ENCODE measurements around the gene LETM1. TPM values are rescaled to one million over a fixed set of nuclear protein-coding genes. Genes with fewer than 3 reads are reported as not detected.

Gene LETM1
- total and polyA plus RNA-seq, 2 donors (not counting 3 experiments of a cell fraction or from before 2014, with no cell fraction given): 25.6 to 62.5 TPM

GRCh38 chr4:1871471-1872021, 15.6 kb upstream of the LETM1 start:
- DNase-seq (ENCODE audit: low read depth, low spot score) (peak; percentile 35), FAIRE-seq (no peak)
- H3K9me3 ChIP-seq (replicated peaks; ENCODE audit: control insufficient read depth, insufficient read depth, low read length): no peaks in the 10 kb centered on the region
- H3K4me3 ChIP-seq (replicated peaks in 1 of 3; ENCODE audit: insufficient read depth in 1 of 3, low read depth in 1 of 3, low read length in 3 of 3): peak overlapping the region; percentile 32 to 86 (median 78)
- ChIA-PET CTCF (no interaction called here), POLR2A (no interaction called here)
- peaks cover 3% of the 10 kb centered on the region for H4K20me1 ChIP-seq (replicated peaks; ENCODE audit: control insufficient read depth, extremely low read depth, insufficient read depth, low read length)
- H3K9ac ChIP-seq (replicated peaks; ENCODE audit: extremely low read depth, insufficient read depth, low read length): peak overlapping the region; percentile 86
- TF ChIP-seq POLR2AphosphoS5 (IDR thresholded peaks at IDR 0.05; ENCODE audit: insufficient read depth, low read depth, low read length) (peak; percentile 23), FOS (IDR thresholded peaks at IDR 0.05; ENCODE audit: borderline replicate concordance, insufficient read depth, low read length) (no peak)
- peaks cover 49% of the 10 kb centered on the region for H3K79me2 ChIP-seq (ENCODE audit: control insufficient read depth, insufficient read depth, low read length)
- dilution Hi-C loops (cut with MboI; ENCODE audit: extremely low pct_ligation_motif_present, low sequenced_read_pairs): no loop called here
- intact Hi-C loops (cut with micrococcal nuclease): no loop called here
- no peak overlapping the region for H3K4me2 ChIP-seq (ENCODE audit: insufficient read depth, low read length)
- H3K4me1 ChIP-seq (ENCODE audit: control insufficient read depth, extremely low read depth, insufficient read depth, low read length): peaks cover 17% of the 10 kb centered on the region
- peak overlapping the region; percentile 59 for H3K27ac ChIP-seq (ENCODE audit: insufficient read depth, low read depth, low read length)
- no peaks in the 10 kb centered on the region for H3K36me3 ChIP-seq (ENCODE audit: control insufficient read depth in 2 of 2, extremely low read depth in 1 of 2, insufficient read depth in 2 of 2, low read length in 2 of 2)
- no peaks in the 10 kb centered on the region for H3K9me1 ChIP-seq (replicated peaks; ENCODE audit: control insufficient read depth, extremely low read depth, insufficient read depth, low read length)
- no TSS peak for BruUV-seq (replicated peaks)
- H2AFZ ChIP-seq (ENCODE audit: low read depth, low read length): no peak overlapping the region
- no peaks in the 10 kb centered on the region for H3K27me3 ChIP-seq (ENCODE audit: control insufficient read depth in 2 of 2, insufficient read depth in 2 of 2, low read length in 2 of 2)

- BruUV-seq (replicated peaks): no TSS peak
- H3K4me1 ChIP-seq (ENCODE audit: control insufficient read depth, extremely low read depth, insufficient read depth, low read length): peaks cover 17% of the 10 kb centered on the region
- peak within 1 kb of the TSS; percentile 67 for H2AFZ ChIP-seq (ENCODE audit: low read depth, low read length)
- peaks cover 3% of the 10 kb centered on the region for H4K20me1 ChIP-seq (replicated peaks; ENCODE audit: control insufficient read depth, extremely low read depth, insufficient read depth, low read length)
- intact Hi-C loops (cut with micrococcal nuclease) (loop anchor here (1.0 kb wide), 2 partner anchors 15 to 28 kb away; partner anchors contain the start of gene LETM1), dilution Hi-C loops (cut with MboI; ENCODE audit: extremely low pct_ligation_motif_present, low sequenced_read_pairs) (no loop called here)
- H3K27ac ChIP-seq (ENCODE audit: insufficient read depth, low read depth, low read length): peak within 1 kb of the TSS; percentile 93
- H3K36me3 ChIP-seq (ENCODE audit: control insufficient read depth in 2 of 2, extremely low read depth in 1 of 2, insufficient read depth in 2 of 2, low read length in 2 of 2): no peaks in the 10 kb centered on the region
- H3K4me3 ChIP-seq (replicated peaks in 1 of 3; ENCODE audit: insufficient read depth in 1 of 3, low read depth in 1 of 3, low read length in 3 of 3): peak within 1 kb of the TSS; percentile 78 to 95 (median 86)
- peaks cover 0 to 1% of the 10 kb centered on the region in 2 experiments for H3K27me3 ChIP-seq (ENCODE audit: control insufficient read depth in 2 of 2, insufficient read depth in 2 of 2, low read length in 2 of 2)
- CTCF ChIA-PET: interaction anchor here (1.3 to 2.0 kb wide), 4 partner anchors 11 to 178 kb away, joined by 3 to 11 read pairs (median 6); partner anchors contain the start of gene LETM1
- TF ChIP-seq JUN (IDR thresholded peaks at IDR 0.05; ENCODE audit: borderline replicate concordance, insufficient read depth, insufficient read length, low read depth): no peak
- no peak for TF ChIP-seq MAX (IDR thresholded peaks at IDR 0.05; ENCODE audit: insufficient read depth, insufficient read length)
- TF ChIP-seq GATA2 (IDR thresholded peaks at IDR 0.05; ENCODE audit: insufficient read depth, insufficient read length, low read depth, low read length): no peak
- TF ChIP-seq EZH2 (IDR thresholded peaks at IDR 0.05; ENCODE audit: borderline replicate concordance, low read depth, low read length, severe bottlenecking): no peak
- TF ChIP-seq POLR2AphosphoS5 (IDR thresholded peaks at IDR 0.05; ENCODE audit: insufficient read depth, low read depth, low read length): peak; percentile 82
- TF ChIP-seq MYC (IDR thresholded peaks at IDR 0.05; ENCODE audit: low read depth, low read length): no peak
- TF ChIP-seq POLR2A (IDR thresholded peaks at IDR 0.05; ENCODE audit: low read depth, low read length): peak; percentile 93
- no peak for TF ChIP-seq FOS (IDR thresholded peaks at IDR 0.05; ENCODE audit: borderline replicate concordance, insufficient read depth, low read length)
- no peak for TF ChIP-seq CTCF (IDR thresholded peaks at IDR 0.05; ENCODE audit: extremely low read depth in 1 of 2, insufficient read depth in 1 of 2, low read depth in 1 of 2, low read length in 2 of 2)
- POLR2A ChIA-PET: interaction anchor here (0.6 to 0.7 kb wide), 2 partner anchors 9 to 97 kb away, joined by 3 to 4 read pairs; no protein-coding TSS in a partner anchor
- no peaks in the 10 kb centered on the region for H3K9me1 ChIP-seq (replicated peaks; ENCODE audit: control insufficient read depth, extremely low read depth, insufficient read depth, low read length)
- peak within 1 kb of the TSS; percentile 96 for H3K4me2 ChIP-seq (ENCODE audit: insufficient read depth, low read length)
- DNase-seq (ENCODE audit: low read depth, low spot score) (peak; percentile 81), FAIRE-seq (peak; percentile 44)
- H3K9me3 ChIP-seq (replicated peaks; ENCODE audit: control insufficient read depth, insufficient read depth, low read length): no peaks in the 10 kb centered on the region
- peaks cover 42% of the 10 kb centered on the region for H3K79me2 ChIP-seq (ENCODE audit: control insufficient read depth, insufficient read depth, low read length)
- peak within 1 kb of the TSS; percentile 87 for H3K9ac ChIP-seq (replicated peaks; ENCODE audit: extremely low read depth, insufficient read depth, low read length)
Measured at GRCh38 chr4:1870578-1871443, 14.9 kb upstream of the LETM1 start, which contains the start of gene NSD2. TSS of gene NSD2 (plus strand) at chr4:1871393. CDS start at chr4:1900655, 29,262 bp downstream.

Measured in endothelial cell of umbilical vein (primary cell).